ENCODE measurements around the gene SAMD7.
A peak's percentile ranks its signal among the peaks of the same experiment; 100 is the strongest.

Gene SAMD7

GRCh38 chr3:169931747-169932520 lies 20.6 kb downstream of the SAMD7 start:
- no peaks in the 10 kb centered on the region for H3K36me3 ChIP-seq (ENCODE audit: insufficient read depth, low read length)
- H3K9ac ChIP-seq (ENCODE audit: low read length): peak overlapping the region; percentile 57
- H2AFZ ChIP-seq (ENCODE audit: low read length): no peak overlapping the region
- peak overlapping the region; percentile 68 for H3K4me2 ChIP-seq (ENCODE audit: low read length)
- no peaks in the 10 kb centered on the region for H3K27me3 ChIP-seq (ENCODE audit: insufficient read depth, low read length)
- peaks cover 93% of the 10 kb centered on the region for H3K4me1 ChIP-seq (ENCODE audit: insufficient read depth, low read length, severe bottlenecking)
- H3K4me3 ChIP-seq (ENCODE audit: low read depth, low read length, poor library complexity, severe bottlenecking): peak overlapping the region; percentile 44
- no peaks in the 10 kb centered on the region for H3K79me2 ChIP-seq (ENCODE audit: insufficient read depth, low read length)
- no peaks in the 10 kb centered on the region for H3K9me2 ChIP-seq (ENCODE audit: low read depth, low read length)
- peaks cover 13% of the 10 kb centered on the region; the same call in 1 of the 2 replicates for H3F3A ChIP-seq (ENCODE audit: insufficient read depth, low read length)
- TF ChIP-seq CTCF (IDR thresholded peaks at IDR 0.05; ENCODE audit: low read length) (no peak), EZH2 (IDR thresholded peaks at IDR 0.05; ENCODE audit: borderline replicate concordance, low read length) (no peak)
- peak overlapping the region; percentile 93 for H3K27ac ChIP-seq (ENCODE audit: low read depth, low read length, poor library complexity, severe bottlenecking)
- H3K9me3 ChIP-seq (ENCODE audit: low read length): no peaks in the 10 kb centered on the region
- no peaks in the 10 kb centered on the region for H4K20me1 ChIP-seq (ENCODE audit: insufficient read depth, low read length)

GRCh38 chr3:169939320-169939719 lies 27.9 kb downstream of the SAMD7 start:
- Histone ChIP-seq H3K4me3 (ENCODE audit: low read depth, low read length, poor library complexity, severe bottlenecking) (peak overlapping the region; percentile 64), H3K4me1 (ENCODE audit: insufficient read depth, low read length, severe bottlenecking) (peaks cover 85% of the 10 kb centered on the region), H3K27me3 (ENCODE audit: insufficient read depth, low read length) (no peaks in the 10 kb centered on the region), H3K27ac (ENCODE audit: low read depth, low read length, poor library complexity, severe bottlenecking) (peak overlapping the region; percentile 95), H4K20me1 (ENCODE audit: insufficient read depth, low read length) (no peaks in the 10 kb centered on the region), H3F3A (ENCODE audit: insufficient read depth, low read length) (peaks cover 25% of the 10 kb centered on the region), H3K9me2 (ENCODE audit: low read depth, low read length) (no peaks in the 10 kb centered on the region), H3K4me2 (ENCODE audit: low read length) (peak overlapping the region; percentile 75), H2AFZ (ENCODE audit: low read length) (no peak overlapping the region), H3K79me2 (ENCODE audit: insufficient read depth, low read length) (peaks cover 7% of the 10 kb centered on the region; the same call in 1 of the 2 replicates), H3K9ac (ENCODE audit: low read length) (peak overlapping the region; percentile 78), H3K9me3 (ENCODE audit: low read length) (no peaks in the 10 kb centered on the region), H3K36me3 (ENCODE audit: insufficient read depth, low read length) (peaks cover 27% of the 10 kb centered on the region)
- TF ChIP-seq EZH2 (IDR thresholded peaks at IDR 0.05; ENCODE audit: borderline replicate concordance, low read length) (no peak), CTCF (IDR thresholded peaks at IDR 0.05; ENCODE audit: low read length) (no peak)

GRCh38 chr3:169939751-169940150 lies 28.4 kb downstream of the SAMD7 start:
- Histone ChIP-seq H3K79me2 (ENCODE audit: insufficient read depth, low read length) (peaks cover 7% of the 10 kb centered on the region; the same call in 1 of the 2 replicates), H3K4me1 (ENCODE audit: insufficient read depth, low read length, severe bottlenecking) (peaks cover 85% of the 10 kb centered on the region), H3K9me2 (ENCODE audit: low read depth, low read length) (no peaks in the 10 kb centered on the region), H3K4me3 (ENCODE audit: low read depth, low read length, poor library complexity, severe bottlenecking) (peak overlapping the region; percentile 64), H3K9me3 (ENCODE audit: low read length) (no peaks in the 10 kb centered on the region), H3K36me3 (ENCODE audit: insufficient read depth, low read length) (peaks cover 30% of the 10 kb centered on the region), H2AFZ (ENCODE audit: low read length) (no peak overlapping the region), H3K4me2 (ENCODE audit: low read length) (peak overlapping the region; percentile 75), H4K20me1 (ENCODE audit: insufficient read depth, low read length) (no peaks in the 10 kb centered on the region), H3K27me3 (ENCODE audit: insufficient read depth, low read length) (no peaks in the 10 kb centered on the region), H3K27ac (ENCODE audit: low read depth, low read length, poor library complexity, severe bottlenecking) (peak overlapping the region; percentile 95), H3K9ac (ENCODE audit: low read length) (peak overlapping the region; percentile 78), H3F3A (ENCODE audit: insufficient read depth, low read length) (peaks cover 29% of the 10 kb centered on the region)
- TF ChIP-seq EZH2 (IDR thresholded peaks at IDR 0.05; ENCODE audit: borderline replicate concordance, low read length): no peak
- TF ChIP-seq CTCF (IDR thresholded peaks at IDR 0.05; ENCODE audit: low read length): peak; percentile 26; the same call in 1 of the 2 replicates

Data from OCI-LY1 (cell line).